Activated T-cell treated with anti-CD3 and anti-CD28 coated beads, Interleukin-2, amount 50 U/mL, for 1 hour (primary cell): ENCODE results near the gene GOLGA8F.
"Not testable (repeated sequence)": the region's sequence is repeated elsewhere in the genome, so short reads cannot be mapped to it uniquely, and the experiment has no call there.

Experiments used
- DNase-seq: peaks from one replicate; pipeline ENCODE4 v3.0.0-alpha.2; 2020

GOLGA8F gene

DNA sequence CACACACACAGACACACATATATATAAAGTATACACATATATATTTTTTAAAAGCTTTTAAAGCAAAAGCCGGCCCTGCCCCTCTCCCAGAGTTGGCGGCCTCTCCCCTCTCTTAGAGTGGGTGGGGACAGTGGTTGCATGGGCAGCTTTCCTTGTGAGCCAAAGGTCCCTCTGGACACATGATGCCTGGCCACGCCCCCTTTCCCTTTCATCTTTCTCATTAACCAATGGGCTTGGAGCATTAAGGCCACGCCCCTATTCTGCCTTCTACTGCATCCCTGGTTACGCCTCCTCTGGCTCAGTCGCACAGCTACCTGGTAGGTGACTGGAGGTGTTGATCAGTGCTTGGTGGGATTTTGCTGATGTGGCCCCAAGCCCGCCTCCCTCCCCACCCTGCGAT is at the start of gene GOLGA8F:
Gene GOLGA8F (plus strand): TSS at position 301 of the 400 bp plus-strand sequence. CDS start 98 bp downstream, at position 399.
- DNase-seq: not testable (repeated sequence)

GRCh38 chr15:28357984-28358383 is 20.5 kb upstream of the GOLGA8F start, which contains the start of gene GOLGA6L24:
Gene GOLGA6L24, minus strand, starts transcription at chr15:28358084. Its CDS starts 61 bp downstream, at chr15:28358023.
- DNase-seq: not testable (repeated sequence)

GRCh38 chr15:28365502-28365901 is 13.0 kb upstream of the GOLGA8F start:
- not testable (repeated sequence) for DNase-seq

GRCh38 chr15:28380053-28380452 is 1.6 kb downstream of the GOLGA8F start:
- DNase-seq: not testable (repeated sequence)

GRCh38 chr15:28396022-28396421 is 17.6 kb downstream of the GOLGA8F start:
- DNase-seq: not testable (repeated sequence)

DNA sequence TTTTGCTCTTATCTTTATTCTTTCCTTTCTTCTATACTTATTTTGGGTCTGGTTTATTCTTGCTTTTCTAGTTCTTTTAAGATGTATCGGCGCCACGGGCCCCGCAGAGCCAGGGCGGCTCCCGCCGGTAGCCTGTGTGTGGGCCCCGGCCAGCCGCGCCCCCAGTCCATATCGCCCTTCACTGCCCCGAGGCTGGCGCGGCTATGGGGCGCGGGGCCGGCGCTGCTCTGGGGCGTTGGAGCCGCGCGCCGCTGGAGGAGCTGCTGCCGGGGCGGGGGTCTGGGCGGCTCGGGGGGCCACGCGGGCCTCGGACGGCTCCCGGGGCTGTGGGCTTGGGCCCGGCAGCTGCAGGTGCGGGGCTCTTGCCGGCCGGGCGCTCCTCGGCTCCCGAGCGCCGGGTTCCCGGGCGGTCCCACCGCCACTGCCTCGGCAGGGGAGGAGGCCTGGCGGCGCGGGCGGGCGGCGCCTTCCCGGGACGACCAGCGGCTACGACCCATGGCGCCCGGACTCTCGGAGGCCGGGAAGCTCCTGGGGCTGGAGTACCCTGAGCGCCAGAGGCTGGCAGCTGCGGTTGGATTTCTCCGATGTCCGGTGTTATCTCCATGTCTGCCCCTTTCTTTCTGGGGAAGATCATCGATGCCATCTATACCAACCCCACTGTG is 24.4 kb downstream of the GOLGA8F start:
- DNase-seq: not testable (repeated sequence)

- not testable (repeated sequence) for DNase-seq
Measured at GRCh38 chr15:28420470-28420869, 42.0 kb downstream of the GOLGA8F start.

GRCh38 chr15:28435594-28435993 is 57.1 kb downstream of the GOLGA8F start:
- not testable (repeated sequence) for DNase-seq
